GM23248 (cell line): ENCODE results near the gene ATP5F1D. TPM values are rescaled to one million over a fixed set of nuclear protein-coding genes. Genes with fewer than 3 reads are reported as not detected.
A peak's percentile ranks its signal among the peaks of the same experiment; 100 is the strongest.

ENCODE experiments used
- DNase-seq: peaks from one replicate; pipeline ENCODE4 v3.0.0-alpha.2; 2015
- H2AFZ ChIP-seq: fragments of 200-600 bp; sonication (generic); 2 replicates; pipeline ENCODE4 v1.6.1; 2016; ENCODE audit warnings: antibody characterized with exemption
- H3F3A ChIP-seq: fragments of 200-600 bp; sonication (generic); 2 replicates; pipeline ENCODE4 v1.6.1; 2016; ENCODE audit warnings: mild to moderate bottlenecking, antibody characterized with exemption, mixed run types; ENCODE audit not compliant: insufficient read depth
- H3K27ac ChIP-seq: fragments of 200-600 bp; sonication (generic); 2 replicates; pipeline ENCODE4 v1.5.1; 2016; ENCODE audit warnings: mild to moderate bottlenecking
- H3K27me3 ChIP-seq: fragments of 200-600 bp; sonication (generic); replicated peaks from 2 replicates; pipeline ENCODE4 v1.6.1; 2016; ENCODE audit warnings: mild to moderate bottlenecking; ENCODE audit not compliant: insufficient read depth
- H3K36me3 ChIP-seq: fragments of 200-600 bp; sonication (generic); 2 replicates; pipeline ENCODE4 v1.6.1; 2016; ENCODE audit warnings: low read depth, mild to moderate bottlenecking
- H3K4me1 ChIP-seq: fragments of 200-600 bp; sonication (generic); 2 replicates; pipeline ENCODE4 v1.6.1; 2016; ENCODE audit warnings: mild to moderate bottlenecking; ENCODE audit not compliant: insufficient read depth
- H3K4me2 ChIP-seq: fragments of 200-600 bp; sonication (generic); one replicate; pipeline ENCODE4 v1.6.1; 2016; ENCODE audit warnings: mild to moderate bottlenecking; ENCODE audit not compliant: unreplicated experiment
- H3K4me3 ChIP-seq: fragments of 200-600 bp; sonication (generic); 2 replicates; pipeline ENCODE4 v1.5.1; 2016; ENCODE audit warnings: mild to moderate bottlenecking
- H3K79me2 ChIP-seq: fragments of 200-600 bp; sonication (generic); 2 replicates; pipeline ENCODE4 v1.6.1; 2016; ENCODE audit warnings: mild to moderate bottlenecking; ENCODE audit not compliant: insufficient read depth
- H3K9ac ChIP-seq: fragments of 200-600 bp; sonication (generic); 2 replicates; pipeline ENCODE4 v1.6.1; 2016; ENCODE audit warnings: mild to moderate bottlenecking
- H3K9me2 ChIP-seq: fragments of 200-600 bp; sonication (generic); 2 replicates; pipeline ENCODE4 v1.6.1; 2016; ENCODE audit warnings: mixed run types, mild to moderate bottlenecking, moderate library complexity; ENCODE audit not compliant: insufficient read depth
- H3K9me3 ChIP-seq: fragments of 200-600 bp; sonication (generic); one replicate; pipeline ENCODE4 v1.6.1; 2017; ENCODE audit warnings: low read depth
- H4K20me1 ChIP-seq: fragments of 200-600 bp; sonication (generic); 2 replicates; pipeline ENCODE4 v1.6.0; 2016; ENCODE audit not compliant: insufficient read depth
- EZH2 ChIP-seq: fragments of 200-600 bp; sonication (generic); IDR thresholded peaks from 2 replicates; pipeline ENCODE4 v1.6.1; 2018; ENCODE audit warnings: antibody characterized with exemption, mild to moderate bottlenecking; ENCODE audit not compliant: insufficient read depth, poor library complexity, severe bottlenecking
- EZH2phosphoT487 ChIP-seq: fragments of 200-600 bp; sonication (generic); IDR thresholded peaks from 2 replicates; pipeline ENCODE4 v1.6.1; 2018; ENCODE audit warnings: antibody characterized with exemption, moderate library complexity, mild to moderate bottlenecking, low read depth; ENCODE audit not compliant: insufficient read depth
- WGBS, 2 experiments: methylation state at CpG; one replicate each; pipeline ENCODE4 v1.1.6; 2015 to 2017; ENCODE audit warnings: low lambda C conversion rate in 2 of 2, low coverage in 1 of 2; ENCODE audit errors: missing lambda C conversion rate in 2 of 2; 5-methylcytosine and 5-hydroxymethylcytosine counted together
- in situ Hi-C: fragments of 300-500 bp; cut with MboI; formaldehyde crosslinking; loops from 2 replicates; pipeline ENCODE4 v1.15.0; 2020
- polyA plus RNA-seq: library from polyadenylated mRNA; unstranded; fragments of >200 nt; fragmentation: Nextera tagmentation; extraction: Ambion mirVana; gene quantifications from 2 replicates; pipeline ENCODE4 v1.2.1, GENCODE V29; 2016
- total RNA-seq: library from RNA; depleted of rRNA; stranded (reverse); fragments of >200 nt; shearing (Covaris generic); gene quantifications from 2 replicates; pipeline ENCODE4 v1.2.3, GENCODE V29; 2014

ATP5F1D gene
- total and polyA plus RNA-seq, 2 experiments from 2014 or later = 38.9 to 287 TPM

DNA sequence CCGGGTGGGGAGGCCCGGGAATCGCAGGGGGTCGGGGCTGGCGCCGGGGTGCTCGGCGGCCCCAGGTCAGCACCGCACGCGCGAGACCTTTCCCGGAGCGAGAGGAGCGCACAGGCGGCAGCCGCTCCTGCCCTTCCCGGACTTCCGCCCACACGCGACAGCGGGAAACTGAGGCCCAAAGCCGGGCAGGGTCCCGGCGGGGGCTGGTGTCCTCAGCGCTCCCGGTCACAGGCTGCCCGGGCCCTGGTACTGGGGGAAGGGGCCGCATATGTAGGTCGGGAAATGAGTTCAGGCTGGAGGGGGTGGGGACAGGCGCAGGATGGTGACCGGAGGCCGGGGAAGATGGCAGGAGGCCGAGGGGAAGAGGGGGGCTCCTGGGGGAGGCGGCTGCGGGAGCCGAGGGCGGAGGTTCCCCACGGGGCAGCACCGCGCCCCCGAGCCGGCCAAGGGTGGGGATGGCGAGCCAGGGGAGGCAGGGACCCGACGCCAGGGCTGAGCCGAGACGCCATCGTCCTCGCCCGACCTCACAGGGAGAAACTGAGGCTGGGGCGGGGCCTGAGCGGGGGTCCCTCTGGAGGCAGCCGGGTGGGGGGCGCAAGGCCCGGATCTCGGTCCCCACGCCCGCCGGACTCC lies 4.4 kb upstream of the ATP5F1D start:
- H3K9me3 ChIP-seq = no peaks in the 10 kb centered on the region
- H3K27ac ChIP-seq = no peak overlapping the region
- H3K4me3 ChIP-seq = peak overlapping the region; percentile 78
- peaks cover 9% of the 10 kb centered on the region for H3K79me2 ChIP-seq
- peak overlapping the region; percentile 74 for H3K4me2 ChIP-seq
- H3F3A ChIP-seq = peaks cover 21% of the 10 kb centered on the region
- H3K4me1 ChIP-seq = peaks cover 13% of the 10 kb centered on the region
- no peak for TF ChIP-seq EZH2
- no peak for TF ChIP-seq EZH2phosphoT487
- no peaks in the 10 kb centered on the region for H3K27me3 ChIP-seq
- H4K20me1 ChIP-seq = no peaks in the 10 kb centered on the region
- no peaks in the 10 kb centered on the region for H3K36me3 ChIP-seq
- in situ Hi-C loops = no loop called here
- H3K9me2 ChIP-seq = no peaks in the 10 kb centered on the region
- WGBS, 2 experiments = 1% methylated on average over 18 to 56 of the region's 60 CpGs
- peak overlapping the region; percentile 70 for H2AFZ ChIP-seq
- peak; percentile 62 for DNase-seq
- H3K9ac ChIP-seq = peak overlapping the region; percentile 76

DNA sequence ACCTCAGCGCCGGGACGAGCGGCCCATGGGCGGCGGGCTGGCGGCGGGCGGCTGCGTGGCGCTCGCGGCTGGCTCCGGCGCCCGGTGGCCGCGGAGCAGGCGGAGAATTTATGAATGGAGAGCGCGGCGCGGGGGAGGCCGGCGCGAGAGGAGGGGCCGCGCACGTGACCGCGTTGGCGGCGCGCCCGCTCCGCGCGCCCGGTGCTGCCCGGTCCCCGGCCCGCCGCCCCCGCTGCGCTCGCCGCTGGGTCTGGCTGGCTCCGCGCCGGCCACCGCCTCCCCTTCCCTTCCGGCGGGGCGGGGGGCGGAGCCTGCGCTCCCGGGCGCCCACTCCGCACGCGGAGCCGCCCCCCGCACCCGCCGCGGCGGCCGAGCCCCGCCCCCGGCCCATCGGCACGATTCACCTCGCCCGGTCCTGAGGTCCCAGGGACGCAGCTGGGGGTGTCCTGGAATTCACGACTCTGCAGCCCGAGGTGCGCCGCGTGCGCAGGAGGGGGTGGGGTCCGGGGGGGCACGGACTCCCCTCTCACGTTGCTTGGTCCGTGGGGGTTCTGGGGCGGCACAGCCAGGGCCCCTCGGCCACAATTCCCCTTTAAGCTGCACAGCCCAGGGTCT lies 3.7 kb upstream of the ATP5F1D start, which contains the start of gene CBARP:
TSS of gene CBARP (minus strand) at position 252 of the 615 bp plus-strand sequence. CDS start 1,905 bp downstream, outside the sequence.
- Histone ChIP-seq H4K20me1 (no peaks in the 10 kb centered on the region), H2AFZ (peak within 1 kb of the TSS; percentile 70), H3K36me3 (no peaks in the 10 kb centered on the region), H3K4me2 (peak within 1 kb of the TSS; percentile 74), H3K4me1 (peaks cover 17% of the 10 kb centered on the region), H3K9ac (peak within 1 kb of the TSS; percentile 76), H3K9me2 (no peaks in the 10 kb centered on the region), H3K27me3 (no peaks in the 10 kb centered on the region), H3K27ac (no peak within 1 kb of the TSS), H3K79me2 (peaks cover 16% of the 10 kb centered on the region), H3K9me3 (no peaks in the 10 kb centered on the region), H3K4me3 (peak within 1 kb of the TSS; percentile 78), H3F3A (peaks cover 17% of the 10 kb centered on the region)
- in situ Hi-C loops = no loop called here
- 0 to 1% methylated on average over 11 to 28 of the region's 87 CpGs for WGBS, 2 experiments
- DNase-seq = peak; percentile 71
- TF ChIP-seq EZH2phosphoT487 (no peak), EZH2 (no peak)

DNA sequence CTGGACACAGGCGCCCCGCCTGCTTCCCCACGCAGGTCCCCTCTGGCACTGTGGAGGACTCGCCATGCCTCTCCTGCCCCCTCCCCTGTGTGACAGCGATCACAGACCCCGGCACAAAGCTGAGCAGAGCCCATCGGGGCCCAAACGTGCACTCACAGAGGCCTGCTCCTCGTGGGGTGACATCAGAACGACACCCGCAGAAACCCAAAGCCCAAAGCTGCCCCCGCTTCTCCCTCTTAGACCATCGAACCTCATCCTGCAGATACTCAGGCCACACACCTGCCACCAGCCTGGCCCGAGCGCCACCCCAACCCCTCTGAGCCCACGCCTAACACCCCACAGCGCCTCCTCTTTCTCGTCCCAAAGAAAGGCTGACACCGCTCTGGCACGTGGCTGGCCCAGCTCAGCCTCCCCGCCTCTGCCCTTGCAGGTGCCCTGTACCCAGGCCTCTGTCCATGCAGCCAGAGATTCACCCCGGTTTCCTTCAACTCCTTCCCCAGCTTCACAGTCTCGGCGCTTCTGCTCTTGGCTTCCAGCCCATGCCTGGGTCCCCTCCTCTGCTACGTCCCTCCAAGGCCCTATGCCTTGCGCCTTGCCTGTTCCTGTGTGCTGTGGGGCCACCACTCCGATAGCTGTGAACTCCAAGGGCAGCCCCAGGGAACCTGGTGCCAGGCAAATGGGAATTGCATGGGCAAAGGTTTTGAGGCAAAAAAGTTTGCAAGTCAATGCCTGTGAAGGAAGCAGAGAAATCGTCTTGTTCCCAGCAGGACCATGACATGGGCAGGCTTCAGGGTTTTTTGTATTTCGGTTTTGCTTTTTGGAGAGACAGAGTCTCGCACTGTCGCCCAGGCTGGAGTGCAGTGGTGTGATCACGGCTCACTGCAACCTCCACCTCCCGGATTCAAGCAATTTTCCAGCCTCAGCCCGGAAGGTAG lies 2.9 kb upstream of the ATP5F1D start:
- in situ Hi-C loops = no loop called here
- Histone ChIP-seq H3K4me3 (no peak overlapping the region), H3K4me2 (no peak overlapping the region), H3F3A (peaks cover 23% of the 10 kb centered on the region), H3K79me2 (peaks cover 24% of the 10 kb centered on the region), H3K4me1 (peaks cover 23% of the 10 kb centered on the region), H3K36me3 (no peaks in the 10 kb centered on the region), H4K20me1 (no peaks in the 10 kb centered on the region), H3K27ac (no peak overlapping the region), H2AFZ (no peak overlapping the region), H3K9ac (peak overlapping the region; percentile 37; the same call in 1 of the 2 replicates), H3K27me3 (no peaks in the 10 kb centered on the region), H3K9me2 (no peaks in the 10 kb centered on the region), H3K9me3 (no peaks in the 10 kb centered on the region)
- DNase-seq = no peak
- WGBS, 2 experiments = 69 to 71% methylated on average over 28 to 34 of the region's 34 CpGs
- TF ChIP-seq EZH2 = no peak
- TF ChIP-seq EZH2phosphoT487 = no peak

DNA sequence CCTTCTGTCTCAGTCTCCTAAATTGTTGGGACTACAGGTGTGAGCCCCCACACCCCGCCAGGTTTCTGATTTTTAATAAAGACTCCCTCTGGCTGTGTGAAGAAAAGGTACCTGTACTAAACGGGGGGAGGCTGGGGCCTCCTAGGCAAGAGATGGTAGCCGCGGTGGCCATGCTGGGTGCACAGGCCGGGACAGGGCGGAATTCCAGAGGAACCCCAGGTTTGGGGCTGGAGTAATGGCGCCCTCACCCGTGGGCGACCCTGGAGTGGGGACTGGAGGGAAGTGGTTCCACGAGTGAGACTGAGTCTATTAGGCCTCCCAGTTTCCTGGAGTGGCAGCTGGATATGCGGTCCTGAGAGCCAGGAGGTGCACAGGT lies 2.1 kb upstream of the ATP5F1D start:
- Histone ChIP-seq H3K27me3 (no peaks in the 10 kb centered on the region), H3K27ac (peak overlapping the region; percentile 42; the same call in 1 of the 2 replicates), H3K9me2 (no peaks in the 10 kb centered on the region), H3K79me2 (peaks cover 31% of the 10 kb centered on the region), H3K9ac (peak overlapping the region; percentile 66; the same call in 1 of the 2 replicates), H3K4me3 (no peak overlapping the region; the same call in 1 of the 2 replicates), H3K4me1 (peaks cover 28% of the 10 kb centered on the region), H3K4me2 (no peak overlapping the region), H3K36me3 (no peaks in the 10 kb centered on the region), H3F3A (peaks cover 27% of the 10 kb centered on the region), H2AFZ (no peak overlapping the region), H3K9me3 (no peaks in the 10 kb centered on the region), H4K20me1 (no peaks in the 10 kb centered on the region)
- TF ChIP-seq EZH2phosphoT487 (no peak), EZH2 (no peak)
- no peak for DNase-seq
- in situ Hi-C loops = no loop called here
- WGBS, 2 experiments = 93% methylated on average over 11 of the region's 11 CpGs
